Measurements from ENCODE around the gene C1orf21.

GRCh38 chr1:184635980-184636431 lies 249.2 kb downstream of the C1orf21 start:
- TF ChIP-seq FOXA1 (IDR thresholded peaks at IDR 0.05) (no peak), SUZ12 (IDR thresholded peaks at IDR 0.05) (no peak), BHLHE40 (IDR thresholded peaks at IDR 0.05; ENCODE audit: borderline replicate concordance) (no peak), FOXM1 (IDR thresholded peaks at IDR 0.05; ENCODE audit: borderline replicate concordance) (no peak), ELF4 (IDR thresholded peaks at IDR 0.05) (no peak)

Data from HEK293T (cell line).